K562 (cell line): Measurements from ENCODE around the gene HIVEP3. TPM values are rescaled to one million over a fixed set of nuclear protein-coding genes. Genes with fewer than 3 reads are reported as not detected.

Experiments used
- ATAC-seq: fragments of 200-7000 bp; cut with Tn5 transposase; 3 replicates; pipeline ENCODE4 v1.9.1; 2020; ENCODE audit warnings: moderate library complexity
- BruUV-seq: library from RNA; stranded (reverse); fragments of 400-500 nt; replicated peaks from 2 replicates; lab custom pipeline; 2021; lab: Mats Ljungman, UMichigan
- CTCF ChIA-PET: fragments of 300-600 bp; formaldehyde crosslinking; extraction: SDS; loops from one replicate; lab custom pipeline; 2021; ENCODE audit warnings: low intra/inter-chr PET ratio; lab: Yijun Ruan, JAX
- POLR2A ChIA-PET: fragments of 300-600, 350-650 bp; sonication (Branson Sonifier 250); formaldehyde crosslinking; extraction: SDS; loops from one replicate; lab custom pipeline; 2021; ENCODE audit warnings: antibody characterized with exemption, inconsistent platforms; lab: Yijun Ruan, JAX
- DNase-seq, 4 experiments: peaks; one replicate each; pipeline versions ENCODE4 v3.0.0 to v3.0.0-alpha.2; 2011 to 2018; ENCODE audit warnings: low spot score in 3 of 4, mixed read lengths in 3 of 4; ENCODE audit errors: extremely low read depth in 1 of 4
- FAIRE-seq: peaks from 2 replicates; lab custom pipeline; 2011; peaks lifted over from hg19 to GRCh38; lab: Jason Lieb, UNC
- H2AFZ ChIP-seq: 2 replicates; pipeline ENCODE4 v1.6.0; 2011; ENCODE audit warnings: low read depth, low read length, control low read depth, inconsistent platforms
- H3K27ac ChIP-seq: fragments of 200-600 bp; 3 replicates; pipeline ENCODE4 v1.8.0; 2011; ENCODE audit warnings: low read depth, mild to moderate bottlenecking, control low read depth, inconsistent platforms, low read length, moderate library complexity, mixed read lengths; ENCODE audit errors: extremely low read depth
- H3K27me3 ChIP-seq, 2 experiments: fragments of 300-600 bp in 1 of 2; 2 replicates in 1 of 2; 3 replicates in 1 of 2; pipeline versions ENCODE4 v1.6.0 to v1.8.0; 2011; ENCODE audit warnings: inconsistent platforms in 2 of 2, low read length in 2 of 2, mild to moderate bottlenecking in 1 of 2, mixed read lengths in 1 of 2, moderate library complexity in 1 of 2; ENCODE audit not compliant: control insufficient read depth in 2 of 2, insufficient read depth in 2 of 2
- H3K36me3 ChIP-seq: fragments of 300-600 bp; 3 replicates; pipeline ENCODE4 v1.8.0; 2011; ENCODE audit warnings: mild to moderate bottlenecking, low read length, inconsistent platforms; ENCODE audit not compliant: control insufficient read depth, insufficient read depth
- H3K4me1 ChIP-seq, 2 experiments: fragments of 200-600 bp in 1 of 2; replicated peaks in 1 of 2; 2 replicates in 1 of 2; 3 replicates in 1 of 2; pipeline versions ENCODE4 v1.5.1 to v1.8.0; 2011; ENCODE audit warnings: inconsistent platforms in 2 of 2, low read length in 2 of 2, mild to moderate bottlenecking in 1 of 2, mixed read lengths in 1 of 2, moderate library complexity in 1 of 2; ENCODE audit not compliant: control insufficient read depth in 2 of 2, insufficient read depth in 2 of 2
- H3K4me2 ChIP-seq: 2 replicates; pipeline ENCODE4 v1.6.1; 2011; ENCODE audit warnings: low read length, control low read depth, inconsistent platforms, mixed read lengths; ENCODE audit not compliant: insufficient read depth
- H3K4me3 ChIP-seq: fragments of 200-600 bp; sonication (generic), shearing (Covaris generic); 2 replicates; pipeline ENCODE4 v1.5.1; 2016; ENCODE audit warnings: control low read depth, inconsistent platforms
- H3K79me2 ChIP-seq: fragments of 200-600 bp; 3 replicates; pipeline ENCODE4 v1.8.0; 2011; ENCODE audit warnings: low read length, inconsistent platforms; ENCODE audit not compliant: control insufficient read depth, insufficient read depth
- H3K9ac ChIP-seq, 2 experiments: 2 replicates each; pipeline versions ENCODE4 v1.6.0 to v1.6.1; 2011; ENCODE audit warnings: low read depth in 2 of 2, low read length in 2 of 2, control low read depth in 1 of 2, inconsistent platforms in 1 of 2, mild to moderate bottlenecking in 1 of 2, mixed read lengths in 1 of 2; ENCODE audit not compliant: insufficient read depth in 1 of 2
- H3K9me1 ChIP-seq: one replicate; pipeline ENCODE4 v1.6.0; 2011; ENCODE audit warnings: inconsistent platforms, mild to moderate bottlenecking, low read length, moderate library complexity; ENCODE audit not compliant: control insufficient read depth, insufficient read depth
- H3K9me3 ChIP-seq: replicated peaks from 2 replicates; pipeline ENCODE4 v1.5.1; 2011; ENCODE audit warnings: low read depth, low read length, inconsistent platforms; ENCODE audit not compliant: control insufficient read depth, insufficient read depth
- H4K20me1 ChIP-seq: replicated peaks from 2 replicates; pipeline ENCODE4 v1.6.1; 2011; ENCODE audit warnings: low read length, inconsistent platforms, mixed read lengths; ENCODE audit not compliant: control insufficient read depth, insufficient read depth
- ARID3A ChIP-seq: IDR thresholded peaks from 2 replicates; pipeline ENCODE4 v1.6.1; 2012; ENCODE audit warnings: low read depth, low read length, improper control_type of control experiment, borderline replicate concordance
- ARID3B ChIP-seq: fragments of 250-450 bp; sonication (Bioruptor Pico); IDR thresholded peaks from 2 replicates; pipeline ENCODE4 v1.4.0; 2020; ENCODE audit warnings: borderline replicate concordance
- ARNT ChIP-seq, 2 experiments: fragments of 450-650 bp; IDR thresholded peaks; 2 replicates each; pipeline ENCODE4 v1.6.1; 2016; ENCODE audit warnings: mild to moderate bottlenecking in 1 of 2
- ELK1 ChIP-seq: sonication (generic); formaldehyde crosslinking; IDR thresholded peaks from 2 replicates; pipeline ENCODE4 v1.8.1; 2022; ENCODE audit warnings: missing genetic modification reagents
- HDGF ChIP-seq: fragments of 450-650 bp; IDR thresholded peaks from 2 replicates; pipeline ENCODE4 v1.6.1; 2016
- MAZ ChIP-seq, 2 experiments: fragments of 450-650 bp in 1 of 2; sonication (generic) in 1 of 2; formaldehyde crosslinking; IDR thresholded peaks in 1 of 2; conservative IDR thresholded peaks in 1 of 2; 2 replicates each; pipeline versions ENCODE4 v1.4.0 to v1.5.0; 2020; ENCODE audit warnings: mild to moderate bottlenecking in 1 of 2, missing genetic modification reagents in 1 of 2
- NR3C1 ChIP-seq: sonication (generic); formaldehyde crosslinking; IDR thresholded peaks from 2 replicates; pipeline ENCODE4 v1.8.1; 2022; ENCODE audit warnings: missing genetic modification reagents
- SAP30 ChIP-seq: fragments of 200-600 bp; sonication (generic); IDR thresholded peaks from 2 replicates; pipeline ENCODE4 v1.6.1; 2012; ENCODE audit warnings: borderline replicate concordance, low read depth, mild to moderate bottlenecking, moderate library complexity, low read length, control low read depth, inconsistent platforms; ENCODE audit not compliant: insufficient read depth, poor library complexity, severe bottlenecking
- SRF ChIP-seq, 2 experiments: fragments of 250-450, 450-650 bp in 1 of 2; sonication (Bioruptor Pico) in 1 of 2; sonication (generic) in 1 of 2; formaldehyde crosslinking; IDR thresholded peaks; 2 replicates each; pipeline versions ENCODE4 v1.5.0 to v1.5.1; 2020 to 2022; ENCODE audit warnings: mild to moderate bottlenecking in 1 of 2, missing genetic modification reagents in 1 of 2
- ZNF23 ChIP-seq: fragments of 250-450 bp; sonication (Bioruptor Pico); IDR thresholded peaks from 2 replicates; pipeline ENCODE4 v1.4.0; 2020; ENCODE audit warnings: mild to moderate bottlenecking
- ZNF24 ChIP-seq: fragments of 450-650 bp; IDR thresholded peaks from 2 replicates; pipeline ENCODE4 v1.6.1; 2016
- ZNF445 ChIP-seq: fragments of 250-450 bp; sonication (Bioruptor Pico); IDR thresholded peaks from 2 replicates; pipeline ENCODE4 v1.4.0; 2020; ENCODE audit warnings: low read depth, mild to moderate bottlenecking, moderate library complexity
- ZNF507 ChIP-seq: conservative IDR thresholded peaks from 2 replicates; pipeline ENCODE4 v1.6.1; 2017; ENCODE audit warnings: missing genetic modification characterization, missing compliant biosample characterization
- ZNF584 ChIP-seq: fragments of 200-800 bp; sonication (Bioruptor generic); IDR thresholded peaks from 2 replicates; pipeline ENCODE4 v1.6.1; 2016; ENCODE audit warnings: low read depth, mild to moderate bottlenecking, missing genetic modification characterization, missing compliant biosample characterization
- ZNF79 ChIP-seq: fragments of 250-450 bp; sonication (Bioruptor Pico); IDR thresholded peaks from 2 replicates; pipeline ENCODE4 v1.4.0; 2020; ENCODE audit warnings: low read depth, mild to moderate bottlenecking, moderate library complexity
- WGBS: fragments of 100-300 bp; shearing (Covaris generic); methylation state at CpG from one replicate; pipeline ENCODE4 v1.1.6; 2016; ENCODE audit warnings: low coverage, mixed read lengths; ENCODE audit not compliant: insufficient coverage; ENCODE audit errors: missing lambda C conversion rate; 5-methylcytosine and 5-hydroxymethylcytosine counted together
- in situ Hi-C: fragments of 300-500 bp; cut with MboI; formaldehyde crosslinking; loops from 4 replicates; pipeline ENCODE4 v1.15.0; 2018; ENCODE audit warnings: inconsistent platforms, mixed read lengths
- intact Hi-C: fragments of 100-400 bp; cut with micrococcal nuclease; formaldehyde crosslinking; loops from 2 replicates; pipeline ENCODE4 v1.14.2; 2022
- polyA plus RNA-seq, 8 experiments: library from polyadenylated mRNA; depleted of rRNA in 4 of 8; stranded (reverse) in 5 of 8; unstranded in 3 of 8; fragments of >200 nt; fragmentation: Nextera tagmentation in 2 of 8; fragmentation: Illumina TruSeq in 1 of 8; extraction: Ambion mirVana in 2 of 8; extraction: Trizol in 1 of 8; gene quantifications; 2 replicates each; pipeline versions ENCODE4 v1.2.1 to v1.2.3, GENCODE V29; 2011 to 2014; ENCODE audit warnings: inconsistent platforms in 1 of 8, missing spikeins in 1 of 8
- total RNA-seq, 7 experiments: library from RNA; depleted of rRNA in 6 of 7; stranded (reverse); fragments of >200 nt in 6 of 7; fragmentation: Illumina TruSeq in 2 of 7; extraction: Trizol in 2 of 7; gene quantifications; 2 replicates each; pipeline versions ENCODE4 v1.2.1 to v1.2.3, GENCODE V29; 2011 to 2021; ENCODE audit warnings: low replicate concordance in 1 of 7

Gene HIVEP3
- total and polyA plus RNA-seq, 9 of the 15 experiments (the other 6 are each of a cell fraction or from before 2014, with no cell fraction given) = 0.09 to 0.58 (median 0.34) TPM; not detected in 1

GRCh38 chr1:41629141-41629540 is 289.6 kb downstream of the HIVEP3 start:
- ChIA-PET CTCF (no interaction called here), POLR2A (no interaction called here)
- DNase-seq = no peak
- Histone ChIP-seq H4K20me1 (0 out of 2 replicates have a peak, but pooled peaks cover 5% of the 10 kb centered on the region), H3K4me1 (no peaks in the 10 kb centered on the region), H3K4me2 (no peak overlapping the region), H3K36me3 (no peaks in the 10 kb centered on the region), H3K9ac (no peak overlapping the region), H3K79me2 (no peaks in the 10 kb centered on the region), H3K27me3 (peaks cover 18 to 57% of the 10 kb centered on the region in 2 experiments; a peak in 4 of 5 replicates), H3K4me3 (no peak overlapping the region), H3K9me1 (no peaks in the 10 kb centered on the region), H3K27ac (no peak overlapping the region), H3K9me3 (no peaks in the 10 kb centered on the region), H2AFZ (no peak overlapping the region)
- no peak for ATAC-seq
- 0% methylated on average over 3 of the region's 3 CpGs for WGBS
- in situ Hi-C loops (no loop called here), intact Hi-C loops (no loop called here)
- BruUV-seq = no TSS peak
- no peak for FAIRE-seq
- TF ChIP-seq ARNT (IDR thresholded peaks at IDR 0.05) = no peak
- no peak for TF ChIP-seq ZNF507 (tag)
- TF ChIP-seq SAP30 = no peak
- TF ChIP-seq ZNF584 (CRISPR knock-in tag) = no peak
- no peak for TF ChIP-seq SRF (CRISPR knock-in tag; IDR thresholded peaks at IDR 0.05)
- no peak for TF ChIP-seq ZNF445 (CRISPR knock-in tag)
- no peak for TF ChIP-seq ARID3A
- no peak for TF ChIP-seq ZNF79
- no peak for TF ChIP-seq NR3C1 (CRISPR knock-in tag)
- no peak for TF ChIP-seq ARID3B (CRISPR knock-in tag)
- TF ChIP-seq ZNF23 = no peak
- TF ChIP-seq HDGF = no peak
- TF ChIP-seq ELK1 (CRISPR knock-in tag) = no peak
- no peak for TF ChIP-seq ZNF24
- TF ChIP-seq MAZ (CRISPR knock-in tag; conservative IDR thresholded peaks at IDR 0.05 in 1 of 2, IDR thresholded peaks at IDR 0.05 in 1 of 2) = no peak
